Measurements from ENCODE around the gene STUB1.
A peak's percentile ranks its signal among the peaks of the same experiment; 100 is the strongest.

The STUB1 gene

DNA sequence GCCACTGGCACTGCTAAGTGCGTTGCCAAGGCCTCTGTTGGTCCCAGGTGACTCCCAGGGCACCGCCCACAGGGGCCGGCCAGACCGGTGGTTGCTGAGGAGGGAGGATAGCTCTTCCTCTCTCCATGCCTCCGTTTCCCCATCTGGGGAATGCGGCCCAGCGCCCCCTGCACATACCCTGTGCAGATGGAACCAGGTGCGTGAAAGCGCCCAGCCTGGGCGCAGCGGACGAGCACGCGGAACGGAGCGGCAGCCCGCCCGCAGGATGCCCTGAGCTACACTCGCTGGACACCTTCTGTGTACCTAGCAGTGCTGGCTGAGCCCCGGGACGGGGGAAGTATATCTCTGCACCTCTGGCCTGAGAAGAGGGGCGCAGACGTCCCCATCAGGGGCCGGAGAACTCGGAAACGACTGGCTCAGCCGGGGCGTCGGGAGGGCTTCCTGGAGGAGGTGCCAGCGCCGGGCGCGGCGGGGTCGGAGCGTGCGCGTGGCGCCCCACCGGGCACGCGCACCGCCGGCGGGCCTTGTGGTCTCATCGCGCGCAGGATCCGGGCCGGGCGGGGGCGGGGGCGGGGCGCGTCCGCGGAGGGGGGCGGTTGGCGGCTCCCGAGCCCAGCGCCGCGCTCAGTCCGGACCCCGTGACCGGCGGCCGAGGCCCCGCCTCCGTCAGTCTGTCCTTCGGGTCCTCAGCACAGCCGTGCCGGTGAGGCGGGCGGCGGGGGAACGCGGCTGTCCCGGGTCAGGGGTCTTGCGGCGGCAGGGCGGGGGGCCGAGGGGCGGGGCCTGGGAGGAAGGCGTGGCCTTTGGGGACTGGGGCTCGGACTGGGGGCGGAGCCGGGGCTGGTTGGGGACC is 46.5 kb downstream of the STUB1 start, which contains the start of the genes CCDC78 and HAGHL:
TSS of gene CCDC78 (minus strand) at position 6 of the 853 bp plus-strand sequence. CDS start 76 bp downstream, outside the sequence.
TSS of gene HAGHL (plus strand) at position 669 of the 853 bp plus-strand sequence. CDS start 404 bp downstream, outside the sequence.
- DNase-seq = no peak

GRCh38 chr16:727291-727977 is 47.2 kb downstream of the STUB1 start:
- DNase-seq = no peak

GRCh38 chr16:728131-728889 is 48.1 kb downstream of the STUB1 start:
- DNase-seq = peak; percentile 32

GRCh38 chr16:728890-729744 is 48.9 kb downstream of the STUB1 start:
- no peak for DNase-seq

- DNase-seq = no peak
Observed at GRCh38 chr16:729768-730665, 49.8 kb downstream of the STUB1 start.

DNA sequence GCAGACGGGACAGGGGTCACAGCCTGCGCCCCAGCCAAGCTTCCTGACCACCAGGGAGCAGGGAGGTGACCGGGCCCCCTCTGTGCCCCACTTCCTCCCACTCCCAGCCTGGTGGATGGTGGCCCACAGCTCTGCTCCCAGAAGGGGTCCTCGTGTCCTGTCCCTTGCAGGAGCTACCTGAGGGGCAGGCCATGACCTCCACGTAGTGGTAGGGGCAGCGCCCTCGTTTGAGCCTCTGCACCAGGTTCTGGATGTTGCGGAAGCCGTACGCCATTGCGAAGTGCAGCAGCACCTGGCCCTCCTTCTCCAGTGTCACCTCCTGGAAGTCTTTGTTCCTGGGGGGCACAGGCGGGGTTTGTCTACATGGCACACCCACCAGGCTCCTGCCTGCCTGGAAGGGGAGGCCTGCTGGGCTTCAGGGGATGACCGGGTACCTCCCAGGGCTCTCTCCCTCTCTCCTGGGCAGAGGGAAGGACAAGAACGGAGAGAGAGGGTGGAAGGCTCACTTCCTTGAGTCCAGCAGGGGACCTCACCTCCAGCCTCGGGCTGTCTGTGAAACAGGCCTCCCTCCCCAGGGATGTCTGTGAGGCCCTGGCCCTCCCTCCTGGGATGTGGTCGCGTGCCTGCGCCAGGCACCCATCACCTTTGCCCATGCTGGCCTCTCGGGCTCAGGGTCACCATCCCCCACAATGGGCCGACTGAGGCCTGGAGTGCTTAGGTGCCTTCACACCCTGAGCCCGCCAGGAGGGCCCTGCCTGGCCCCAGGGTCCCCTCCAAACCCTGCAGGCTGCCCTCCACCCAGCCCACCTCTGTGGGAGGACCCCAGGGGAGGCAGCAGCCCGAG is 50.7 kb downstream of the STUB1 start:
- no peak for DNase-seq

- no peak for DNase-seq
Observed at GRCh38 chr16:732332-732731, 52.1 kb downstream of the STUB1 start.

Measured in DMS79 treated with DMSO at 0.1 percent for 48 hours (cell line).